ENCODE measurements around the gene LUM. TPM values are rescaled to one million over a fixed set of nuclear protein-coding genes. Genes with fewer than 3 reads are reported as not detected.
"Not testable (repeated sequence)": the region's sequence is repeated elsewhere in the genome, so short reads cannot be mapped to it uniquely, and the experiment has no call there.

The LUM gene
- total RNA-seq, 4 donors from 2014 or later: 31.5 to 65.2 (median 49.9) TPM

DNA sequence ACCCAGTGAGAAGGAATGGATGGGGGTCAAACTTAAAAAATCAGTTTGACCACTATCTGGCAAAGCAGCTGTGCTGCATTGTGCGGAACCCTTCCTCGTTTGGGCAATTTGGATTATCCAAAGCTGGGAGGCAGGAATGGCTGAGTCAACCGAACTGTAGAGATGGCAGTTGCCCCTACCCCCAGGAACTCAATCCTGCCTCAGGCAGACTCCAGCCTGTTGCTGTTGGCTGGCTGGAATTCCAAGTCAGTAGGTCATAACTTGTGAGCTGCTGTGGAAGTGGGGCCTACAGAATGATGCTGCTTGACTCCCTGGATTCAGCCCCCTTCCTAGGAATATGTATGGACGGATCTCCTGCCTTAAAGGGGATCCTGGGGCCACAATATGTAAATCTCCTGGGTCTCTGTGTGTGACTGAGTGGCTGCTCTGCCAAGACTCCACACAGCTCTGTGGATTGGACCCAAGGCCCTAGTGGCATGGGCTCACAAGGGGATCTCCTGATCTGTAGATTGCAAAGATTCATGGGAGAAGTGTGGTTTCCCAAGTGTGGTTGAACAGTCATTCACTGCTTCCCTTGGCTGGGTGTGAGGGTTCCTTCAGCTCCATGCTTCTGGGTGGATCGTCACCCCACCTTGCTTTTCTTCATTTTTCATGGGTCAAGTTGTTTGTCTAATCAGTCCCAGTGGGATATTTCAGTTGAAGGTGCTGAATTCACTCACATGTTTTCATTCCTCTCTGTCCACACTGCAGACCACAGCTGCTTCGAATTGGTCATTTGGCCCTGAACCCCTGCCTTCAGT is 19.2 kb downstream of the LUM start:
- H3K4me3 ChIP-seq: no peak overlapping the region
- H3K36me3 ChIP-seq: no peaks in the 10 kb centered on the region
- DNase-seq: no peak
- no peaks in the 10 kb centered on the region for H3K4me1 ChIP-seq
- no peak for TF ChIP-seq POLR2A (IDR thresholded peaks at IDR 0.05)
- TF ChIP-seq, protein P1, sequence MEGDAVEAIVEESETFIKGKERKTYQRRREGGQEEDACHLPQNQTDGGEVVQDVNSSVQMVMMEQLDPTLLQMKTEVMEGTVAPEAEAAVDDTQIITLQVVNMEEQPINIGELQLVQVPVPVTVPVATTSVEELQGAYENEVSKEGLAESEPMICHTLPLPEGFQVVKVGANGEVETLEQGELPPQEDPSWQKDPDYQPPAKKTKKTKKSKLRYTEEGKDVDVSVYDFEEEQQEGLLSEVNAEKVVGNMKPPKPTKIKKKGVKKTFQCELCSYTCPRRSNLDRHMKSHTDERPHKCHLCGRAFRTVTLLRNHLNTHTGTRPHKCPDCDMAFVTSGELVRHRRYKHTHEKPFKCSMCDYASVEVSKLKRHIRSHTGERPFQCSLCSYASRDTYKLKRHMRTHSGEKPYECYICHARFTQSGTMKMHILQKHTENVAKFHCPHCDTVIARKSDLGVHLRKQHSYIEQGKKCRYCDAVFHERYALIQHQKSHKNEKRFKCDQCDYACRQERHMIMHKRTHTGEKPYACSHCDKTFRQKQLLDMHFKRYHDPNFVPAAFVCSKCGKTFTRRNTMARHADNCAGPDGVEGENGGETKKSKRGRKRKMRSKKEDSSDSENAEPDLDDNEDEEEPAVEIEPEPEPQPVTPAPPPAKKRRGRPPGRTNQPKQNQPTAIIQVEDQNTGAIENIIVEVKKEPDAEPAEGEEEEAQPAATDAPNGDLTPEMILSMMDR (IDR thresholded peaks at IDR 0.05): no peak
- H3K9me3 ChIP-seq: no peaks in the 10 kb centered on the region
- H3K27me3 ChIP-seq: no peaks in the 10 kb centered on the region
- no peak overlapping the region for H3K27ac ChIP-seq

DNA sequence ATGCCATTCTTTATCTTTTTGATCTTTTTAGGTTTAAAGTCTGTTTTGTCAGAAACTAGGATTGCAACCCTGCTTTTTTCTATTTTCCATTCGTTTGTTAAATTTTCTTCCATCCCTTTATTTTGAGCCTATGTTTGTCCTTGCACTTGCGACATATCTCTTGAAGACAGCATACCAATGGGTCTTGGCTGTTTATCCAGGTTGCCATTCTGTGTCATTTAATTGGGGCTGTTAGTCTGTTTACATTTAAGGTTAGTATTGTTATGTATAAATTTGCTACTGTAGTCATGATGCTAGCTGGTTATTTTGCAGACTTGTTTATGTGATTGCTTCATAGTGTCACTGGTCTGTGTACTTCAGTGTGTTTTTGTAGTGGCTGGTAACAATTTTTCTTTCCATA is 21.3 kb downstream of the LUM start:
- not testable (repeated sequence) for H3K4me3 ChIP-seq, DNase-seq, H3K27ac ChIP-seq, H3K9me3 ChIP-seq, H3K27me3 ChIP-seq, H3K4me1 ChIP-seq, H3K36me3 ChIP-seq

DNA sequence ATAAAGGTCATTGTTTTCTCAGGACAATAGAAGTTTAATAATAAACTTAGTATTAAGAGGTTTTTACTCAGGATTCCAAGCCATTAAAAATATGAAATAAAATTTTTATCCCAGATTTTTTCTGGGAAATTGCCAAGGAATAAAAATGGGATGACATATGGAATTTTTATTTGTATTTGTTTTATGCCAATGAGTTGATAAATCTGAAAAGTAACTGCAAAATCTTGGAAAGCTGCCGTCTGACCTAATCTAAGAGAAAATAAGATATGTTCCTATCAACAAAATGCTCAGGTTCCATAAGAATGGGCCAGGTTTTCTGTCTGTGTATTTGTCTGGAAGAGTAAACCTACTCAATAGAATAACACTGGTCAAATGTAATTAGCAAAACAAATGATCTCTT is 31.3 kb downstream of the LUM start:
- Histone ChIP-seq H3K4me3 (no peak overlapping the region), H3K36me3 (no peaks in the 10 kb centered on the region), H3K27ac (no peak overlapping the region), H3K9me3 (no peaks in the 10 kb centered on the region), H3K27me3 (no peaks in the 10 kb centered on the region), H3K4me1 (no peaks in the 10 kb centered on the region)
- no peak for TF ChIP-seq POLR2A (IDR thresholded peaks at IDR 0.05)
- TF ChIP-seq, protein P1 (IDR thresholded peaks at IDR 0.05): no peak
- no peak for DNase-seq

DNA sequence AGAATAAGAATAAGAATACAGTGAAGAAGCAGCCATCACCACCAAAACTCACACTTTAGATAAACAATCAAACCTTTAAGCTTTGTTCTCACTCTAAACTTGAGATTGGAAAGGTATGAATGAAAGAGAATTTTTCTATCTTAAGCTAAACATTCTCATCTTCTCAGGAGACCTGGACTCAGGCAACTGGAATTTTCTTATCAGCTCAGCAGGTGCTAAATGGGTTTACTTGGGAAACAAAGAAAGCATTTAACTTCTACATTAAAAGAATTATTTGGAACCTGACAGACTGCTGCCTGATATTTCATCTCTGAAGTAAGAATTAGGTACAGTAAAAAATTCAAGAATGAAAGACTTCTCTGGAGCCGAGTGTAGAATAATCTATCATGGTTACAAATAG is 32.8 kb downstream of the LUM start:
- Histone ChIP-seq H3K36me3 (no peaks in the 10 kb centered on the region), H3K27ac (no peak overlapping the region), H3K4me1 (no peaks in the 10 kb centered on the region), H3K27me3 (no peaks in the 10 kb centered on the region), H3K4me3 (no peak overlapping the region), H3K9me3 (no peaks in the 10 kb centered on the region)
- TF ChIP-seq, protein P1 (IDR thresholded peaks at IDR 0.05): no peak
- TF ChIP-seq POLR2A (IDR thresholded peaks at IDR 0.05): no peak
- DNase-seq: no peak

DNA sequence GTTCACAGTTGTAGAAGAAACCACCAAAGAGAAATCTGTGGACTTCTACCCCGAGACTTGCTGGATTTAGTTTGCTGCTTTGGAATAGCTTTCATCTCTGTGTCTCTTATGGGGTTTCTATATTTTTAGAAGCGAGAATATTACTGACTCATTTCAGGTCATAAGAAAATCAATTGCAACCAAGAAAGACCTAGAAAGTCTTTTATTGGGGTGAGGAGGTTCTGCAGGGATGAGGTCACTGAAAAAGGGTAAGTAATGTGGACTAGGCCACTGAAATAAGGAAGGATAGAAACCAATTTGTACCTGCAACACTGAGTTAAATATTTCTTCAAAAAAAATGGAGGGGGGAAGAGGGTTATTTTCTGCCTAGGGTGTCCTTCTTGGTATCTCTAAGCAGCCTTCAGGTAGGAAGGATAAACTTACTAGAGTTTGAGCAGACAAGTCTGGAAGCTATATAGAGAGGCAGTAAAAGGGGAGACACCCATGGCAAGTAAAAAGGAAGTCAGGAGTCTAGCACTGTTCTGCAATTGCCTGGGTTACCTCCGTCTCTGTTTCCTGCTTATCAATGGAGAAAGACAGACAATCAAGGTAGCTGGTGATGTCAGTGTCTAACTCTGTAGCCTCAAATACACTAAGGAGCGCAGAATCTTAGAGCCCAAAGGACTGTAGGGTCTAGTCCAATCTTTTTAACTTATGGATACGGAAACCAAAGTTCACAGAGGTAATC is 33.9 kb downstream of the LUM start:
- H3K4me1 ChIP-seq: no peaks in the 10 kb centered on the region
- H3K27ac ChIP-seq: no peak overlapping the region
- TF ChIP-seq POLR2A (IDR thresholded peaks at IDR 0.05): no peak
- TF ChIP-seq, protein P1 (IDR thresholded peaks at IDR 0.05): no peak
- H3K9me3 ChIP-seq: no peaks in the 10 kb centered on the region
- H3K36me3 ChIP-seq: no peaks in the 10 kb centered on the region
- no peak overlapping the region for H3K4me3 ChIP-seq
- H3K27me3 ChIP-seq: no peaks in the 10 kb centered on the region
- no peak for DNase-seq

DNA sequence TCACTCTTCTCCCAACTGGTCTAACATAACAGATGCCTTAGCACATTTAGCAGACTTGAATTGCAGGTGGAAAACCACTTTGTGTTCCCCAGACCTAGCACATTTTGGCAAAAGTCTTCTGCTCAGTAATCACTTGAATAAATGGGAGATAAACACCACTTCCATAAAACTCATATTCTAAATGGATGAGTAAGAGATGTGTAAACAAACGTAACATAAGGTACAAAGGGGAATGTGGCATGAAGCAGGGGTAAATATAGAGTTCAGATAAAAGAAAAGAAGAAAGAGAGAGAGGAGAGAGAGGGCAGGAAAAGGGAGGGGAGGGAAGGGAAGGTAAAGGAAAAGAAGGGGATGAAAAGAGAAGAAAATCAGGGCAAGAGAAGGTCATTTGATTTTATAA is 36.4 kb downstream of the LUM start:
- Histone ChIP-seq H3K27me3 (no peaks in the 10 kb centered on the region), H3K27ac (no peak overlapping the region), H3K36me3 (no peaks in the 10 kb centered on the region), H3K9me3 (no peaks in the 10 kb centered on the region), H3K4me1 (no peaks in the 10 kb centered on the region), H3K4me3 (no peak overlapping the region)
- DNase-seq: no peak
- no peak for TF ChIP-seq POLR2A (IDR thresholded peaks at IDR 0.05)
- TF ChIP-seq, protein P1 (IDR thresholded peaks at IDR 0.05): no peak
